Measurements from ENCODE around the gene CD58. TPM values are rescaled to one million over a fixed set of nuclear protein-coding genes. Genes with fewer than 3 reads are reported as not detected.

Gene CD58
- total RNA-seq, 1 donor from 2014 or later = 35.3 TPM

- H3K4me1 Mint-ChIP-seq (ENCODE audit: low read depth) = peaks cover 14% of the 10 kb centered on the region
- intact Hi-C loops (cut with micrococcal nuclease) = loop anchor here (1.0 to 10.0 kb wide), 6 partner anchors 13 to 347 kb away; no protein-coding TSS in a partner anchor
- H3K27me3 Mint-ChIP-seq (ENCODE audit: insufficient read depth) = peaks cover 4% of the 10 kb centered on the region
- H3K4me3 Mint-ChIP-seq = no peak overlapping the region
- no peaks in the 10 kb centered on the region for H3K9me3 Mint-ChIP-seq
- no peak overlapping the region for H3K27ac Mint-ChIP-seq
- H3K36me3 Mint-ChIP-seq (ENCODE audit: low read depth) = no peaks in the 10 kb centered on the region
- DNase-seq (ENCODE audit: low spot score) = no peak
These were observed 84.8 kb downstream of the CD58 start for GRCh38 chr1:116485976-116486375.

- no peak overlapping the region for H3K4me3 Mint-ChIP-seq
- intact Hi-C loops (cut with micrococcal nuclease) = loop anchor here (1.0 to 10.0 kb wide), 6 partner anchors 14 to 346 kb away; no protein-coding TSS in a partner anchor
- DNase-seq (ENCODE audit: low spot score) = peak; percentile 72
- H3K36me3 Mint-ChIP-seq (ENCODE audit: low read depth) = no peaks in the 10 kb centered on the region
- H3K27me3 Mint-ChIP-seq (ENCODE audit: insufficient read depth) = peaks cover 4% of the 10 kb centered on the region
- peaks cover 14% of the 10 kb centered on the region for H3K4me1 Mint-ChIP-seq (ENCODE audit: low read depth)
- H3K9me3 Mint-ChIP-seq = no peaks in the 10 kb centered on the region
- no peak overlapping the region for H3K27ac Mint-ChIP-seq
These were observed 85.6 kb downstream of the CD58 start for GRCh38 chr1:116485071-116485735.

- Mint-ChIP-seq H3K36me3 (ENCODE audit: low read depth) (no peaks in the 10 kb centered on the region), H3K27me3 (ENCODE audit: insufficient read depth) (peaks cover 4% of the 10 kb centered on the region), H3K27ac (no peak overlapping the region), H3K4me3 (no peak overlapping the region), H3K9me3 (no peaks in the 10 kb centered on the region), H3K4me1 (ENCODE audit: low read depth) (no peaks in the 10 kb centered on the region)
- intact Hi-C loops (cut with micrococcal nuclease) = loop anchor here (2.0 to 10.0 kb wide), 2 partner anchors 15 to 249 kb away; no protein-coding TSS in a partner anchor
- no peak for DNase-seq (ENCODE audit: low spot score)
These were observed 87.1 kb downstream of the CD58 start for GRCh38 chr1:116483481-116484309.

GRCh38 chr1:116482490-116482889 is 88.3 kb downstream of the CD58 start:
- Mint-ChIP-seq H3K27ac (no peak overlapping the region), H3K4me3 (no peak overlapping the region), H3K4me1 (ENCODE audit: low read depth) (no peaks in the 10 kb centered on the region), H3K36me3 (ENCODE audit: low read depth) (no peaks in the 10 kb centered on the region), H3K9me3 (no peaks in the 10 kb centered on the region), H3K27me3 (ENCODE audit: insufficient read depth) (no peaks in the 10 kb centered on the region)
- intact Hi-C loops (cut with micrococcal nuclease) = loop anchor here (10.0 kb wide), 1 partner anchor 248 kb away; no protein-coding TSS in a partner anchor
- no peak for DNase-seq (ENCODE audit: low spot score)

- Mint-ChIP-seq H3K27ac (no peak overlapping the region), H3K27me3 (ENCODE audit: insufficient read depth) (no peaks in the 10 kb centered on the region), H3K9me3 (no peaks in the 10 kb centered on the region), H3K36me3 (ENCODE audit: low read depth) (no peaks in the 10 kb centered on the region), H3K4me1 (ENCODE audit: low read depth) (no peaks in the 10 kb centered on the region), H3K4me3 (no peak overlapping the region)
- DNase-seq (ENCODE audit: low spot score) = no peak
- intact Hi-C loops (cut with micrococcal nuclease) = loop anchor here (10.0 kb wide), 1 partner anchor 247 kb away; no protein-coding TSS in a partner anchor
These were observed 88.9 kb downstream of the CD58 start for GRCh38 chr1:116481934-116482333.

GRCh38 chr1:116478621-116479020 is 92.2 kb downstream of the CD58 start:
- no peak for DNase-seq (ENCODE audit: low spot score)
- H3K27me3 Mint-ChIP-seq (ENCODE audit: insufficient read depth) = no peaks in the 10 kb centered on the region
- H3K9me3 Mint-ChIP-seq = no peaks in the 10 kb centered on the region
- no peaks in the 10 kb centered on the region for H3K4me1 Mint-ChIP-seq (ENCODE audit: low read depth)
- H3K27ac Mint-ChIP-seq = no peak overlapping the region
- H3K36me3 Mint-ChIP-seq (ENCODE audit: low read depth) = no peaks in the 10 kb centered on the region
- H3K4me3 Mint-ChIP-seq = no peak overlapping the region
- intact Hi-C loops (cut with micrococcal nuclease) = no loop called here

GRCh38 chr1:116477429-116477828 is 93.4 kb downstream of the CD58 start:
- no peaks in the 10 kb centered on the region for H3K36me3 Mint-ChIP-seq (ENCODE audit: low read depth)
- DNase-seq (ENCODE audit: low spot score) = no peak
- H3K27me3 Mint-ChIP-seq (ENCODE audit: insufficient read depth) = no peaks in the 10 kb centered on the region
- no peak overlapping the region for H3K4me3 Mint-ChIP-seq
- no peak overlapping the region for H3K27ac Mint-ChIP-seq
- no peaks in the 10 kb centered on the region for H3K9me3 Mint-ChIP-seq
- intact Hi-C loops (cut with micrococcal nuclease) = no loop called here
- H3K4me1 Mint-ChIP-seq (ENCODE audit: low read depth) = no peaks in the 10 kb centered on the region

GRCh38 chr1:116476321-116476720 is 94.5 kb downstream of the CD58 start:
- Mint-ChIP-seq H3K27me3 (ENCODE audit: insufficient read depth) (no peaks in the 10 kb centered on the region), H3K36me3 (ENCODE audit: low read depth) (no peaks in the 10 kb centered on the region), H3K9me3 (no peaks in the 10 kb centered on the region), H3K4me1 (ENCODE audit: low read depth) (no peaks in the 10 kb centered on the region), H3K27ac (no peak overlapping the region), H3K4me3 (no peak overlapping the region)
- no peak for DNase-seq (ENCODE audit: low spot score)
- intact Hi-C loops (cut with micrococcal nuclease) = no loop called here

GRCh38 chr1:116475850-116476218 is 95.0 kb downstream of the CD58 start:
- Mint-ChIP-seq H3K4me3 (no peak overlapping the region), H3K27me3 (ENCODE audit: insufficient read depth) (no peaks in the 10 kb centered on the region), H3K4me1 (ENCODE audit: low read depth) (no peaks in the 10 kb centered on the region), H3K9me3 (no peaks in the 10 kb centered on the region), H3K27ac (no peak overlapping the region), H3K36me3 (ENCODE audit: low read depth) (no peaks in the 10 kb centered on the region)
- intact Hi-C loops (cut with micrococcal nuclease) = no loop called here
- DNase-seq (ENCODE audit: low spot score) = no peak

GRCh38 chr1:116474921-116475849 is 95.6 kb downstream of the CD58 start:
- Mint-ChIP-seq H3K27me3 (ENCODE audit: insufficient read depth) (no peaks in the 10 kb centered on the region), H3K4me1 (ENCODE audit: low read depth) (no peaks in the 10 kb centered on the region), H3K9me3 (no peaks in the 10 kb centered on the region), H3K36me3 (ENCODE audit: low read depth) (no peaks in the 10 kb centered on the region), H3K27ac (no peak overlapping the region), H3K4me3 (no peak overlapping the region)
- intact Hi-C loops (cut with micrococcal nuclease) = no loop called here
- no peak for DNase-seq (ENCODE audit: low spot score)

- intact Hi-C loops (cut with micrococcal nuclease) = no loop called here
- H3K27ac Mint-ChIP-seq = no peak overlapping the region
- H3K36me3 Mint-ChIP-seq (ENCODE audit: low read depth) = no peaks in the 10 kb centered on the region
- H3K27me3 Mint-ChIP-seq (ENCODE audit: insufficient read depth) = peaks cover 2% of the 10 kb centered on the region
- no peaks in the 10 kb centered on the region for H3K9me3 Mint-ChIP-seq
- DNase-seq (ENCODE audit: low spot score) = no peak
- H3K4me3 Mint-ChIP-seq = no peak overlapping the region
- no peaks in the 10 kb centered on the region for H3K4me1 Mint-ChIP-seq (ENCODE audit: low read depth)
These were observed 98.3 kb downstream of the CD58 start for GRCh38 chr1:116472431-116472961.

- H3K4me3 Mint-ChIP-seq = no peak overlapping the region
- intact Hi-C loops (cut with micrococcal nuclease) = no loop called here
- no peaks in the 10 kb centered on the region for H3K36me3 Mint-ChIP-seq (ENCODE audit: low read depth)
- H3K9me3 Mint-ChIP-seq = no peaks in the 10 kb centered on the region
- peaks cover 2% of the 10 kb centered on the region for H3K27me3 Mint-ChIP-seq (ENCODE audit: insufficient read depth)
- H3K27ac Mint-ChIP-seq = no peak overlapping the region
- DNase-seq (ENCODE audit: low spot score) = no peak
- H3K4me1 Mint-ChIP-seq (ENCODE audit: low read depth) = no peaks in the 10 kb centered on the region
These were observed 99.6 kb downstream of the CD58 start for GRCh38 chr1:116471241-116471640.
